ENCODE results near the gene R3HDM4.

DNA sequence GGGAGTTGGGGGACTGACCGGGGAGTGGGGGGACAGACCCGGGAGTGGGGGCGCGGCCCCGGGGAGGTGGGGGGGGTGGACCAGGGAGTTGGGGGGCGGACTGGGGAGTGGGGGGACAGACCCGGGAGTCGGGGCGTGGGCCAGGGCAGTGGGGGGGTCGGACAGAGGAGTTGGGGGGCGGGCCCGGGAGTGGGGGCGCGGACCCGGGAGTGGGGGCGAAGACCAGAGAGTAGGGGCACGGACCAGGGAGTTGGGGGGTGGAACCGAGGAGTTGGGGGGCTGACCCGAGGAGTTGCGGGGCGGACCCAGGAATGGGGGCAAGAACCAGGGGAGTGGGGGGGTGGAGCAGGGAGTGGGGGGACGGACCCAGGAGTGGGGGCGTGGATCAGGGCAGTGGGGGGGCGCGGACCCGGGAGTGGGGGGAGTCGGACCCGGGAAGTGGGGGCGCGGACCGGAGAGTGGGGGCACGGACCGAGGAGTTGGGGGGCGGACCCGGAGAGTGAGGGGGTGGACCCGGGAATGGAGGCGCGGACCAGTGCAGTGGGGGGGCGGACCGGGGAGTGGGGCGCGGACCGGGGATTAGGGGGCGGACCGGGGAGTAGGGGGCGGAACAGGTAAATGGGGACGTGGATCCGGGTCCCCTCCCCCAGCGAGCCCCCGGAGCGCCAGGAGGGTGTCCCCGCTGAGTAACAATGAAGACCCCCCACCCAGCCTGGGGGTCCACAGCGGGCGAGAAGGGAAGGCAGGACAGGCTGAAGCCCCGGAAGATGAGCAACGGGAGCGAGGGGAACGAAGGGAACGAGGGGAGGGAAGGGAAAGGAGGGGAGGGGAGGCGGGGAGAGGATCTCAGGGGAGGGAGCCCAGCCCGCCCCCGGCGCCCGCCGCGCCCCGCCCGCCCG is 589 bp downstream of the R3HDM4 start:
- TF ChIP-seq, protein P1, sequence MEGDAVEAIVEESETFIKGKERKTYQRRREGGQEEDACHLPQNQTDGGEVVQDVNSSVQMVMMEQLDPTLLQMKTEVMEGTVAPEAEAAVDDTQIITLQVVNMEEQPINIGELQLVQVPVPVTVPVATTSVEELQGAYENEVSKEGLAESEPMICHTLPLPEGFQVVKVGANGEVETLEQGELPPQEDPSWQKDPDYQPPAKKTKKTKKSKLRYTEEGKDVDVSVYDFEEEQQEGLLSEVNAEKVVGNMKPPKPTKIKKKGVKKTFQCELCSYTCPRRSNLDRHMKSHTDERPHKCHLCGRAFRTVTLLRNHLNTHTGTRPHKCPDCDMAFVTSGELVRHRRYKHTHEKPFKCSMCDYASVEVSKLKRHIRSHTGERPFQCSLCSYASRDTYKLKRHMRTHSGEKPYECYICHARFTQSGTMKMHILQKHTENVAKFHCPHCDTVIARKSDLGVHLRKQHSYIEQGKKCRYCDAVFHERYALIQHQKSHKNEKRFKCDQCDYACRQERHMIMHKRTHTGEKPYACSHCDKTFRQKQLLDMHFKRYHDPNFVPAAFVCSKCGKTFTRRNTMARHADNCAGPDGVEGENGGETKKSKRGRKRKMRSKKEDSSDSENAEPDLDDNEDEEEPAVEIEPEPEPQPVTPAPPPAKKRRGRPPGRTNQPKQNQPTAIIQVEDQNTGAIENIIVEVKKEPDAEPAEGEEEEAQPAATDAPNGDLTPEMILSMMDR (IDR thresholded peaks at IDR 0.05; ENCODE audit: low read length) = no peak
- no peak for TF ChIP-seq EZH2 (IDR thresholded peaks at IDR 0.05; ENCODE audit: borderline replicate concordance, low read length)

Measured in OCI-LY1 (cell line).